GM19193 (cell line): ENCODE results near the gene COL8A1.

Experiments used
- POLR2A ChIP-seq: IDR thresholded peaks from 4 replicates; pipeline ENCODE4 v1.6.1; 2011; ENCODE audit not compliant: insufficient read depth, insufficient read length; ENCODE audit errors: extremely low read depth

Gene COL8A1

DNA sequence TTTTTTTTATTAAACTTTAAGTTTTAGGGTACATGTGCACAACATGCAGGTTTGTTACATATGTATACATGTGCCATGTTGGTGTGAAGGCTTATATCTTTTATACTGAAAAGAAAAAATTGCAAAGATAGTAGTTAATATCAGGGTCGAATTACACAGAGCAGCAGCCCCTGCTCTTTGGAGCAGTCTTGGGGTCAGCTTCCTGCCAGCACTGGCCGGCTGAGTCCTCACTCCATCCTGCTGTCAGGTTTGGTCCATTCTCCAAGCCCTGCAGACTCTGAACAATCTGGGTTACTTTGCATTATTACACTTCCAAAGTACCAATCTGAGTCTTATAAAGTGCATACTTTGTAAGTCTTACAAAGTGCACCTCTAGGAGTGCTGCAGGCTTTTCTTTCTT, 66.0 kb downstream of the COL8A1 start:
- TF ChIP-seq POLR2A: no peak

DNA sequence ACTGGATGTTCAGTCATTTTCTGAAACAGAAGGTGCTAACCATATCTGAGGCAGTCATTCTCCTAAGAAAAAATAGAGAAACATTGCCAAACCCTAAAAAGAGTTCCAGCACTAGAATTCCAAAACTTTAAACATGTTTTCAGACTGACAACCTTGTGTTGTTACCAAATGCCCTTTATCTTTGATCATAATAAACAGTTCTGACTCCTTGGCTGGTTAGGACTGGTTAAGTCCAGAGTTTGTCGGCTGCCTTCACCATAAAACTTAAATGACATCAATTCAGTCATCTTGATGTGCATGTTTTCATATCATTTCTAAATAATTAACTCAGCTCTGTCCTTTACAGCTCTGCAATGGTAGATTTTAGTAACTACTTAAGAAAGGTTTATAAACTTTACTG, 68.0 kb downstream of the COL8A1 start:
- TF ChIP-seq POLR2A: no peak

DNA sequence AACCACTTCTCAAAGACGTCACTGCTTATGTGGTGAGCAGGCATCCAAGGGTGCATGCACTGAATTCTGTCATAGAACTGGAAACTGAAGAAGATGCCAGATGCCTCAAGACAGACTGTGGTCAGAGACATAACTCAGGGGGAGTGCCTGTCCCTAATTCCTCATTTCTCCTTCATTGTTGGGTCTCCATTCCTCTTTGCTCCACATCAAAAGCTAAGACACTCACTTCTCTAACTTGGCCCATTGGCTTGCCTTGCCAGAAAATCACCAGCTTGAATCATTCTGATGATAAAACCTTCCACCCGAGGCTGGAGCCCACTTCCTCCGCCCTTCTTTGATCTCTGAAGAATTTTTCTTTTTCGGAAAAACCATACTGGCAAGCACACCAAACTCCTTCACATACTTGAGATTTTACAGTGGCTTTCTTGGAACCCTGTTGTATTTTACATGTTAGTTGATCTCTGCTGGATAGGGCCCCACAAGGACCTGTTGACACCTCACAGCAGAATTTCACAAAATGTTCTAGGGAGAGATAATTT, 69.9 kb downstream of the COL8A1 start:
- TF ChIP-seq POLR2A: no peak

DNA sequence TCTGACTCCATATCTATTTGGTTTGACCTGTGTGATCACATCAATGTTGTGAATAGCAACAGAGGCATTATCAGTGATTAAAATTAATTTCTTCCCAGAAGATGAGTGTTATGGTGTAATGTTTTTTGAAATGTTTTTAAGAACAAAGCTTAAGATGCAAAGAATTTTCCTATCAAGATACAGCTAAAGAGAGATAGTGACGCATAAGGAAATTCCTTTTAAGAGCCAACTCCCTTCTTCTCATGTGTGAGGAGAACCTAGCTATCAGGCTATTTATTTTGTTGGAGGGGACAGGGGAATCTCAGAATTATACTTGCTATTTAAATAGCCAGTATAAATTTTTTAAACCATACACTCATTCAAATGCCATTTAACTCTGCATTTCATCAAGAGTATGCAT, 71.3 kb downstream of the COL8A1 start:
- no peak for TF ChIP-seq POLR2A

DNA sequence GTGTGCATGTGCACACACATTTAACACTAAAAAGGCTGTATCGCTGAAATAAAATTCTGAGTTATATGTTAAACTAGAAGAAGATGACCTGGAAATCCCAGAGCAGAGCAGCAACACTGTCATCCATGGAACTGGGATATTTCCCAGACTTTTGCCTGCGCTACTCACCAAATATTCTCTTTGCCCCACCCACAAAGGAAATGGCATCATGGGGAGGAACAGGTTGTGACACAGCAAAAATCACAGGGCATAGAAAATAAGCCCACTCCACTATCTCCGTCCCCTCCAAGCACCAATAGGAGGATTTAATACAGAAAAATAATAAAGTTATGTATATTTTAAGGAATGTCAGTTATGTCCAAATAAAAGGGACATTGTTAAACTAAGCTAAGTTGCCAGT, 71.7 kb downstream of the COL8A1 start:
- no peak for TF ChIP-seq POLR2A

DNA sequence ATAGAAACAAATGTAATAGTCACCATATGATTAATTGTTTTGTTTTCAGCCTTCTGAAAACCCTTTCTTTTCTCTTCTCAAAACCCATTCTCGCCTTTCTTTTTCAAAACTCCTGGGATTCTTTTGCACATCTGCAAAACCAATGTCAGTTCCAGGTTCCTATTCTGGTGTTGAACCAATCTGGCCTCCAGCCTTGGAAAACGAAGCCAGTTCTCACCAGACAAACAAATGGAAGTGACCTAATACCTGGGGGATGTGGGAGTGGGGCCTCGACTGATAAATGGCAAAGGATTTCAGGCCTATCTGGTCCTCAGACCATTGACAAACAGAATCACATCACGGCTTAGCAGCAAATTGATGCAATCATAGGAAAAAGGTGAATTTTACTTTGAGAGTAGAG, 73.0 kb downstream of the COL8A1 start:
- no peak for TF ChIP-seq POLR2A

DNA sequence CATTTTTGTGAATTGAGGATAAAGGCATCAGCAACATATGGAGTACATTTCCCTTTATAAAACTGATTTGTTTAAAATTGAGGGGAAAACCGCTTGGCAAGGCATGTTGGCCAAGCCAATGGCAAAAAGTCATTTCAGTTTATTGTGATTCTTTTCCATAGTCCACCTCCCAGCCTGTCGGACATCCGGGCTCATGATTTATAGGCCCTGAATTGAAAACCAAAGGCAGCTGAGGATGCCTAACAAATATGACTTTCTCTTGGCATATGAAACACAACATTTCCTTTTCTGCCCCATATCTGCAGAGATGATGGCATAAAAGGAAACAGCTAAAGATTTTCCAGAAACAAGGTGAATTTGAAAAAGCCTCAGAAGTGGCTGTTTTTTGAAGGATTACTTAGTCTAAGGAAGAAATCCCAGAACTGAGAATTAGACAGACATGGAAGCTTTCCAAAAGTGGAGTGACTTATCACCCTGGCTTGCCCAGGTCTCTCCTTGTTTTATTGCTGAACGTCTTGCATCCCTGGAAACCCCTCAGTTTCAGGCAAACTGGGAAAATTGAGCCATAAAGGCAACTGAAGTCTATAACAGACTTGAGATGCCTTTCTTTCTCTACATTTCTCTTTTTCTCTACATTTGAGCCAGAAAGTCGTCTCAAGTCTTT, 74.0 kb downstream of the COL8A1 start:
- no peak for TF ChIP-seq POLR2A

DNA sequence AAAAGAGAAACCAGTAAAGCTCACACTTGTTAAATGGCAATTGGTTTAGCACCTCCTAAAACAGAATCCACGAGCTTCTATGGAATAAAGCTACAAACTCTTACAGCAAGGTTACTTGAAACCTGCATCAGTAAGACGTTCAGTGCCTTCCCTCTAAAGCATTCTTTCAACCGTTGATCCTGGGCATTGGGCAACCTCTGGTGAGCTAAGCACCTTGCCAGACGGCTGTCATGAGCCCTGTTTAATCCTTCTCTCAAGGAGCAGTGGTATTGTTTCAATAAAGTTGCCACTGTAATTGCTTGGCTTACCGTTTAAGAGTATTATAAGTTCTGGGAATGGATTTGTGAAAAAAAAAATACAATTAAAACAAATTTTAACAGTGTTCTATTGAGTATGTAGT, 75.0 kb downstream of the COL8A1 start:
- no peak for TF ChIP-seq POLR2A

DNA sequence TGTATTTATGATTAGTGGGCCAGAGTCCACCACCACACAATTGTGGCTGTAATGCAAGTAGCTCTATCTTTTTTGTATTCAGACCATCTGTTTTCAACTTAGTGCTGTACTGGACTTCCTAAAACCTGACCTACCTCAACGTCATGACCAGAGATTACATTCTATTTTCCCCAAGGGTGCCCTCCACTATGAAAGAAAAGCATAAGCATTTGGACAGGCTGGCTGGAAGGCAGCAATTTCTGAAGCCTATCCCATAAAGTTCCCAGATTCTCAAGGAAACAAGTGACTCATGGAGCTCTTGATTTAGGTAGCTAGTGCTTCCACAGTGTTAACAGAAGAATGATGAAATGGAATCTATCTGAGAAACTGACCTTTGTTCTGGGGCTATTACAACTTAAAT, 75.8 kb downstream of the COL8A1 start:
- TF ChIP-seq POLR2A: no peak

DNA sequence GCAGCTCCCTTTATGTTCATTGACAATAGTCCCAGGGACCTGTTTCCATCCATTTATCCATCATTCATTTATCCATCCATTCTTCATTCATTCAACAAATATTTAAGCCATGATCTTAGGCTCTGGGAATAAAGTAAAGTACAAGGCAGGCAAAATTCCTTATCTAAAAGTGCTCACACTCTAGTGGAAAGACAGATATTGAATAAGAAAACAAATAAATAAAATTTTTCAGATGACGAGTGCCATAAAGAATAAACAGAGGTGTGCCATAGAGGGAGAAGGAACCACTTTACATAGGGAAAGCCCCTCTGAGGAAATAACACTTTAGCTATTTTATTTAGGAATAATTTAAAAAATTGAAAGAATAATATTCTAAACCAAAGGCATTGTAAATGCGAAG, 76.2 kb downstream of the COL8A1 start:
- TF ChIP-seq POLR2A: no peak

DNA sequence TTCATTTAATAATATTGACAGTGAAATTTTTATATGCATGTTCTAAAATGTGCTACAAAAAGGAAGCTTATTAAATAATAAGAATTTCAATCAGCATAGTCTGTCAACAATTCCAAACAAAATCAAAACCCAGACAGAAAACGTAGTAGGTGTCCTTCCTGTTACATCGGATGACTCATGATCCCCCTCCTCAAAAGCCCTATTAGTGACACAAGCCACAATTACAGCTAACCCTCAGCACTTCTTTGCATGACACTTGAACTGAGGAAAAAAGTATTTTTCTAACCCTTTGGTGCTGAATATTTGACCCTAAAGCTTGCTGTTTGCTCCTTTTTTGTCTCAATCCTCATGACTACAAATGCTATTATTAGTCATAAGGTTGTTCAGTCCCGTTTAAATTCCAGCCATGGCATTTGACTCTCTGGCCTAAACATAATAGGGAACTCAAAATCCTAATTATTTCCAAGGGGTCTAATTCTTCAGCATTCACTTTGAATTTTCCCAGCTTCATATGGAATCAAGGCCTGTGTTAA, 78.1 kb downstream of the COL8A1 start:
- TF ChIP-seq POLR2A: no peak

DNA sequence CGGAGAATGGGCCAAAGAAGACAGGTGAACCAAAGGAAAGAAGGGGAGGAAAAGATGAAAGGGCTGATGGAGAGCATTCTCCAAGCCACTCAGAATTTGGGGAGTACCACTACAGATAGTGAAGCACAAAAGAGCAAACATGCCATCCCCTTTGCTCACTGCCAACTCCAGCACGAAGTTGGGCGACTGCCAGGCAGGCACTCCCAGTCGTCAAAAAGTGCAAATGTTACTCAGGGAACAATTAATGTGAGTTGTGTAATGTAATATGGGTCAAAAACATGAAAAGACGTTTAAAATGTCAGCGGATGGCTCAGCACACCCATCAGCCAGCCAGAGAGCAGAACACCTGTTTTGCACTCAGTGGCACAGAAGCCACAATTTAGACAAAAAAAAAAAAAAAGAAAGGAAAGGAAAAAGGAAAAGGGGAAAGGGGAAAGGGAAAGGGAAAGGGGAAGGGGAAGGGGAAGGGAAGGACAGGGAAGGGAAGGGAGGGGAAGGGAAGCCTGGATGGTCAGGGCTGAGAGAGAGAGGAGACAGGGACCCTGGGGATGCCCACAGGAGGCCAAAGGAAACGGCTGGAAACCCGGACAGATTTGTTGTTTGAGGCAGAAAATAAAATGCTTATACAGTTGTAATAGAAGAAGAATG, 82.7 kb downstream of the COL8A1 start:
- no peak for TF ChIP-seq POLR2A

DNA sequence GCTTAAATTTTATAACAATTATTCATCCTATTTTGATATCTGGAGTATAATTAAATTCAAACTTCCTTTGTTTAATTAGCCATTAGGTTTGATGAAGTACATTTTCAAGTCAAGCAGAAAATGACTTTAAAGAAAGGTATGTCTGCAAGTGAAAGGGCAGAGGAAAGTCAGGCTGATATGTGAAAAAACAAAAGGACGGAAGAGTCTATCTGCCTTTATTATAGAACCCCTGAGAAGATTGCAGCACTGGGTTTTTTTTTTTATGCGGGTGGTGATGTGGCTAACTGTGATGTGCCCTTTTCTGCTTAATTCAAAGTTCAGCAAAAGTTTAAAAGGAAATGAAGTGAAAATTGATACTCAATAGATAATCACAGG, 83.2 kb downstream of the COL8A1 start:
- TF ChIP-seq POLR2A: no peak

DNA sequence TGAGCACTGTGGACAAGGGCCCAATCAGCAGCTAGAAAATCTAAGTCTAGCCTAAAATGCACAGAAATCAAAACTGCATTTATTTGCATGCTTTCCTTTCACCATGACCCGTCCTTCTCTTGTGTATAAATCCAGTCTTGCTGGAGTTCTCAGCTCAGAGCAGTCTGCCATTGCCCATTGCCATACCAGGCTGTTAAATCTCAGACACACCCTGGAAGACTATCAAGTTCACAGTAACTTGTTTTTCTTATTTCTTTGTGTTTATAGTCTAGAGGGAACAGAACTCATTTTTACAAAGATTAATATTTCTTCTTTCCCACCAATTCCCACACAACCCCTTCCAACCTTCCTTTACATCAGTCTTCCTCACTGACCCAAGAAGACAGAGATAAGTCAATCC, 85.9 kb downstream of the COL8A1 start:
- no peak for TF ChIP-seq POLR2A

DNA sequence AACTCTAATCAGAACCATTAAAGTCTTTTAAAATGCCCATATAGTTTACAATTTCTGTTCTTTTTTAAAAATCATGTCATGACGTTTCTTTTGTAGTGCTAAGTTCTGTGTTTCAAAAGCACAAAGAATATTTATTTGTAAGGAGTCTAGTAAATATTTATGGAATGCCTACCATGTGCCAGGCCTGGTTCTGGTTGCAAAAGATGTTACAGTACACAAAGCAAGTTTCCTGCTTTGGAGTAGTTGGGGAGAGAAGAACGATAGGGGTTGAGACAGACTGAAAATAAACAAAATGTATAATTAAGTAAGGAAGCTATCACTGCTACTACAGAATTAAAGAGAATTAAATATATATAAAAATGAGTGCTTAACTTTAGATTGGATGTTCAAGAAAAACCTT, 92.5 kb downstream of the COL8A1 start:
- no peak for TF ChIP-seq POLR2A

DNA sequence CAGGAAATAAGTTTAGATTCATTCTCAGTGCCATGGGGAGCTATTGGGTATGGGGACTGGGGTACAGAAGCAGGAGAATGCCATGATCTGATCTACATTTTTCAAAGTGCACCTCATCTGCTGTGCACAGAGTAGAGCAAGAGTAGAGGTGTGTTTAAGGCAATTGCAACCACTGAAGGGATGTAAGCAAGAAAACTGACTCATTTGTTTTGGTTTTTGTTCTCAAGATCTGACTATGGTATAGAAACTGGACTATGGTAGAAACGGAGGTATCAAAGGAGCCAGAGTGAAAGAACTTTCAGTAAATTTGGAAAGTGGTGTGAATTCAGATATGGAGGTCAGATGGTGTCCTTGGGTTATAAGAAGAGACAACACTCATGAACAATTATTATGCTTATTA, 93.1 kb downstream of the COL8A1 start:
- TF ChIP-seq POLR2A: no peak
